Neuronal stem cell (in vitro differentiated cells): Measurements from ENCODE around the gene KLHL4.

Source experiments
- DNase-seq: peaks from one replicate; pipeline ENCODE4 v3.0.0-alpha.2; 2013; ENCODE audit warnings: low spot score
- H2AFZ ChIP-seq: one replicate; pipeline ENCODE4 v1.6.1; 2013; ENCODE audit warnings: mild to moderate bottlenecking, low read length, inconsistent platforms
- H2AK5ac ChIP-seq: 2 replicates; pipeline ENCODE4 v1.6.1; 2013; ENCODE audit warnings: low read depth, mild to moderate bottlenecking, inconsistent platforms, low read length, moderate library complexity, mixed read lengths
- H2BK120ac ChIP-seq: 2 replicates; pipeline ENCODE4 v1.6.1; 2013; ENCODE audit warnings: low read depth, mild to moderate bottlenecking, inconsistent platforms, low read length, moderate library complexity, mixed read lengths
- H2BK12ac ChIP-seq: one replicate; pipeline ENCODE4 v1.6.1; 2013; ENCODE audit warnings: low read length, inconsistent platforms
- H2BK15ac ChIP-seq: 2 replicates; pipeline ENCODE4 v1.6.1; 2013; ENCODE audit warnings: mild to moderate bottlenecking, low read length, inconsistent platforms, mixed read lengths
- H2BK5ac ChIP-seq: one replicate; pipeline ENCODE4 v1.6.1; 2013; ENCODE audit warnings: inconsistent platforms, mild to moderate bottlenecking, low read length, moderate library complexity
- H3K14ac ChIP-seq: one replicate; pipeline ENCODE4 v1.6.1; 2013; ENCODE audit warnings: low read length, inconsistent platforms
- H3K18ac ChIP-seq: 2 replicates; pipeline ENCODE4 v1.6.1; 2013; ENCODE audit warnings: low read length, inconsistent platforms
- H3K23ac ChIP-seq: 2 replicates; pipeline ENCODE4 v1.6.1; 2013; ENCODE audit warnings: low read depth, mild to moderate bottlenecking, mixed read lengths, low read length, inconsistent platforms; ENCODE audit not compliant: poor library complexity
- H3K27ac ChIP-seq: replicated peaks from 3 replicates; pipeline ENCODE4 v1.5.1; 2013; ENCODE audit warnings: low read length, inconsistent platforms
- H3K27me3 ChIP-seq, 3 experiments: 2 replicates each; pipeline ENCODE4 v1.6.1; 2013; ENCODE audit warnings: low read length in 3 of 3, mild to moderate bottlenecking in 2 of 3, inconsistent platforms in 1 of 3, low read depth in 1 of 3, mixed read lengths in 1 of 3, moderate library complexity in 1 of 3; ENCODE audit not compliant: control insufficient read depth in 3 of 3, insufficient read depth in 3 of 3
- H3K36me3 ChIP-seq, 2 donors: replicated peaks in 1 of 2; 2 replicates each; pipeline ENCODE4 v1.6.1; 2013; ENCODE audit warnings: low read length in 2 of 2; ENCODE audit not compliant: control insufficient read depth in 2 of 2, insufficient read depth in 2 of 2
- H3K4ac ChIP-seq: 2 replicates; pipeline ENCODE4 v1.6.1; 2013; ENCODE audit warnings: inconsistent platforms, mild to moderate bottlenecking, low read length, moderate library complexity
- H3K4me1 ChIP-seq, 2 donors: 1 replicate in 1 of 2; 2 replicates in 1 of 2; pipeline ENCODE4 v1.6.1; 2013; ENCODE audit warnings: low read length in 2 of 2, low read depth in 1 of 2; ENCODE audit not compliant: control insufficient read depth in 2 of 2, insufficient read depth in 1 of 2
- H3K4me2 ChIP-seq: one replicate; pipeline ENCODE4 v1.6.1; 2013; ENCODE audit warnings: mild to moderate bottlenecking, low read length, inconsistent platforms; ENCODE audit not compliant: insufficient read depth, poor library complexity, severe bottlenecking
- H3K4me3 ChIP-seq, 2 donors: 2 replicates each; pipeline ENCODE4 v1.5.1; 2013; ENCODE audit warnings: low read length in 2 of 2, mild to moderate bottlenecking in 2 of 2, inconsistent platforms in 1 of 2, moderate library complexity in 1 of 2
- H3K79me1 ChIP-seq: one replicate; pipeline ENCODE4 v1.6.1; 2013; ENCODE audit warnings: low read depth, mild to moderate bottlenecking, inconsistent platforms, low read length, moderate library complexity
- H3K9ac ChIP-seq: one replicate; pipeline ENCODE4 v1.6.1; 2013; ENCODE audit warnings: mild to moderate bottlenecking, low read depth, low read length, inconsistent platforms; ENCODE audit not compliant: poor library complexity
- H3K9me3 ChIP-seq, 2 donors: replicated peaks in 1 of 2; 2 replicates each; pipeline versions ENCODE3 to v1.6.1; 2013; ENCODE audit warnings: low read length in 2 of 2, mild to moderate bottlenecking in 2 of 2, inconsistent platforms in 1 of 2, low read depth in 1 of 2, mixed read lengths in 1 of 2, moderate library complexity in 1 of 2; ENCODE audit not compliant: control insufficient read depth in 2 of 2, insufficient read depth in 1 of 2
- H4K8ac ChIP-seq: one replicate; pipeline ENCODE4 v1.6.1; 2013; ENCODE audit warnings: low read depth, mild to moderate bottlenecking, inconsistent platforms, low read length, moderate library complexity
- H4K91ac ChIP-seq: one replicate; pipeline ENCODE4 v1.6.1; 2013; ENCODE audit warnings: low read length, low read depth, mild to moderate bottlenecking, inconsistent platforms; ENCODE audit not compliant: poor library complexity
- WGBS, 2 donors: extraction: QIAGEN DNeasy Blood & Tissue Kit; methylation state at CpG; one replicate each; pipeline ENCODE4 v1.1.7; 2013; ENCODE audit warnings: missing lambda C conversion rate in 2 of 2, mixed read lengths in 1 of 2; ENCODE audit not compliant: insufficient read length in 2 of 2, insufficient replicate concordance in 1 of 2; ENCODE audit errors: extremely low coverage in 2 of 2; 5-methylcytosine and 5-hydroxymethylcytosine counted together

Gene KLHL4

DNA sequence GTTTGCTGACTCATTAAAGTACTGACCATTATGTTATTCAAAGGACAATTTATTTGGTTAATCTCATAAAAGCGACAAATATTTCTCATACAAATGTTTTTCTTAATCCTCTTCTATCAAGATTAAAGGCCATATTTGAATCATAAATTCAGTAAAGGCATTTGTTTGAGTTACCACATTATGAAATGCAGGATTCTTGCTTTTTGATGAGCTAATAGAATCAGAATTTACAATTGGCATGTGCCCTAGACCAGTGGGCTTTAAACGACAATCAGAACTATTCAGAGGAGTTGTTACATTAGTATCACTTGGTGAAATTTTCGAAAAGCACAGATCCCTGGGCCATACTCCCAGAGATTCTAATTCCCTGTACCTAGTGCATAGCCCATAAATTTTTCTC, 55.3 kb downstream of the KLHL4 start:
- H3K79me1 ChIP-seq: no peaks in the 10 kb centered on the region
- H2AK5ac ChIP-seq: no peak overlapping the region
- no CpG with 5 or more reads among the region's 3 CpGs for WGBS, 2 donors
- H3K9me3 ChIP-seq: no peaks in the 10 kb centered on the region
- no peaks in the 10 kb centered on the region for H3K27me3 ChIP-seq
- no peak overlapping the region for H3K4me3 ChIP-seq
- H3K4ac ChIP-seq: no peak overlapping the region
- H3K4me1 ChIP-seq: no peaks in the 10 kb centered on the region
- H3K14ac ChIP-seq: no peak overlapping the region
- no peak overlapping the region for H3K4me2 ChIP-seq
- no peak overlapping the region for H4K8ac ChIP-seq
- H4K91ac ChIP-seq: no peak overlapping the region
- H3K18ac ChIP-seq: no peak overlapping the region
- no peak overlapping the region for H2BK120ac ChIP-seq
- no peak overlapping the region for H3K27ac ChIP-seq
- no peak overlapping the region for H2AFZ ChIP-seq
- H2BK5ac ChIP-seq: no peak overlapping the region
- no peak overlapping the region for H2BK12ac ChIP-seq
- no peak overlapping the region for H3K23ac ChIP-seq
- H2BK15ac ChIP-seq: no peak overlapping the region
- H3K9ac ChIP-seq: no peak overlapping the region
- no peak for DNase-seq
- no peaks in the 10 kb centered on the region for H3K36me3 ChIP-seq

DNA sequence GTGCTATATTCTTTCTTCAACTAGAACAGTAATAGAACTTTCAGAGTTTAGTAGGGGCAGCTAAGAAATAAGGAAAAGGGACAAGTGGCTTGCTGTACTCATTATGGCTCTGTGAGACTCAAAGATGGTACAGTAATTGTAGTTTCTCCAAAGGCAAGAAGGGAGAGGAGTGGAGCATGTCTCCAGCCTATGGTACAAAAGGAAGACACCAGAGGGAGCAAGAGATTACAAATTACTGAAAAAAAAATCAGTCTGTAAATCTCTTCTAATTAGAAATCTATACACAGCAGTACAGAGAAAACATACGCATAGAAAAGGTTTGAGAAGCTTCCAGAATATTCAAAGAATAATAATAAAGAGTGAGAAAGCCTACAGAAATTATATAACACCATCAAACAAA, 61.4 kb downstream of the KLHL4 start:
- no peak overlapping the region for H3K18ac ChIP-seq
- no peaks in the 10 kb centered on the region for H3K79me1 ChIP-seq
- no peaks in the 10 kb centered on the region for H3K27me3 ChIP-seq
- no peak overlapping the region for H3K14ac ChIP-seq
- no peak overlapping the region for H4K8ac ChIP-seq
- H3K23ac ChIP-seq: no peak overlapping the region
- no peak overlapping the region for H3K27ac ChIP-seq
- no peak overlapping the region for H2AK5ac ChIP-seq
- H2BK120ac ChIP-seq: no peak overlapping the region
- H3K4me2 ChIP-seq: no peak overlapping the region
- H3K9me3 ChIP-seq: no peaks in the 10 kb centered on the region
- no peaks in the 10 kb centered on the region for H3K36me3 ChIP-seq
- no peak overlapping the region for H2BK12ac ChIP-seq
- no peak overlapping the region for H2BK15ac ChIP-seq
- no peak overlapping the region for H3K9ac ChIP-seq
- H4K91ac ChIP-seq: no peak overlapping the region
- WGBS, 2 donors: no CpG with 5 or more reads among the region's 1 CpG
- no peak overlapping the region for H2AFZ ChIP-seq
- no peak for DNase-seq
- H3K4me3 ChIP-seq: no peak overlapping the region
- no peak overlapping the region for H3K4ac ChIP-seq
- H2BK5ac ChIP-seq: no peak overlapping the region
- no peaks in the 10 kb centered on the region for H3K4me1 ChIP-seq

DNA sequence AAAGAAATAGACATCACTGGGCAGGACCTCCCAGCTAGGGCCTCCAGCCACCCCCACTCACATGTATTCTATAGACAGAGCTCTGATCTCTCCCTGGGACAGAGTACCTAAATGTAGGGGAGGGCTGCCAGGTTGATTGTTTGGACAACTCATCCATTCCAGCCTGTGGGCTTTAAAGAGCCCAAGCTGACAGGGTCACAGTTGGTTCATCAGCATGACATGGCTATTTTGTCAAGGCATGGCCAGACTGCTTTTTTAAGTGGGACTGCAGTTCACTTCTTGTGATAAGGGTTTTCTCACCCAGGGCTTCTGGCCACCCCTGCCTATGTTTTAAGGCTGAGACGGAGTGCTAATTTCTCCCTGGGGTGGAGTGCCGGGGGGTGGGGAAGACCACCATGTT, 63.3 kb downstream of the KLHL4 start:
- Histone ChIP-seq H3K4me1 (no peaks in the 10 kb centered on the region), H2BK15ac (no peak overlapping the region), H3K14ac (no peak overlapping the region), H2AFZ (no peak overlapping the region), H3K79me1 (no peaks in the 10 kb centered on the region), H3K9ac (no peak overlapping the region), H2AK5ac (no peak overlapping the region), H3K4me3 (no peak overlapping the region), H4K91ac (no peak overlapping the region), H3K18ac (no peak overlapping the region), H2BK120ac (no peak overlapping the region), H2BK12ac (no peak overlapping the region), H3K27ac (no peak overlapping the region), H3K23ac (no peak overlapping the region), H2BK5ac (no peak overlapping the region), H3K27me3 (no peaks in the 10 kb centered on the region), H3K36me3 (no peaks in the 10 kb centered on the region), H3K4me2 (no peak overlapping the region), H3K9me3 (no peaks in the 10 kb centered on the region), H3K4ac (no peak overlapping the region), H4K8ac (no peak overlapping the region)
- no peak for DNase-seq
- no CpG with 5 or more reads among the region's 2 CpGs for WGBS, 2 donors

DNA sequence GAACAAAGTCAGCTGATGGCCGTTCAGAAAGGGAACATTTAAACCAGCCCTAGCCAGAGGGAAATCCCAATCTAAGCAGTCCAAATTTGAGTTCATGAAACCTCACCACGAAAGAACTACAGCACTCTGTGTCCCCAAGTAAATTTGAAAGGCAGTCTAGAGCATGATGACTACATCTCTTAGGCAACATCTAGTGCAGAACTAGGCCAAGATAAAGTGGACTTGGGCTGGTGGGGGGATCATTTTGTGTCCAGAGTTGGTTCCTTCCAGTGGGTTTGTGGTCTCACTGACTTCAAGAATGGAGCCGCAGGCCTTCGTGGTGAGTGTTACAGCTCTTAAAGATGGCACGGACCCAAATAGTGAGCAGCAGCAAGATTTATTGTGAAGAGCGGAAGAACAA, 64.9 kb downstream of the KLHL4 start:
- Histone ChIP-seq H2BK120ac (no peak overlapping the region), H2BK5ac (no peak overlapping the region), H3K27me3 (no peaks in the 10 kb centered on the region), H4K91ac (no peak overlapping the region), H4K8ac (no peak overlapping the region), H3K4ac (no peak overlapping the region), H3K4me1 (no peaks in the 10 kb centered on the region), H3K23ac (no peak overlapping the region), H3K14ac (no peak overlapping the region), H3K79me1 (no peaks in the 10 kb centered on the region), H3K4me3 (no peak overlapping the region), H3K9ac (no peak overlapping the region), H2BK15ac (no peak overlapping the region), H3K4me2 (no peak overlapping the region), H3K18ac (no peak overlapping the region), H2AK5ac (no peak overlapping the region), H3K27ac (no peak overlapping the region), H3K9me3 (no peaks in the 10 kb centered on the region), H3K36me3 (no peaks in the 10 kb centered on the region), H2AFZ (no peak overlapping the region), H2BK12ac (no peak overlapping the region)
- no CpG with 5 or more reads among the region's 6 CpGs for WGBS, 2 donors
- no peak for DNase-seq
